Neuron (in vitro differentiated cells): ENCODE results near the gene PM20D1.
"Not testable (repeated sequence)": the region's sequence is repeated elsewhere in the genome, so short reads cannot be mapped to it uniquely, and the experiment has no call there.

Experiments used
- H2AFZ ChIP-seq: one replicate; pipeline ENCODE4 v1.6.1; 2013; ENCODE audit warnings: low read depth, mild to moderate bottlenecking, inconsistent platforms, low read length, moderate library complexity
- H3K27me3 ChIP-seq: one replicate; pipeline ENCODE4 v1.6.1; 2013; ENCODE audit warnings: low read length; ENCODE audit not compliant: insufficient read depth
- H3K36me3 ChIP-seq: one replicate; pipeline ENCODE4 v1.6.1; 2013; ENCODE audit warnings: low read length; ENCODE audit not compliant: insufficient read depth
- H3K4me1 ChIP-seq: one replicate; pipeline ENCODE4 v1.6.1; 2013; ENCODE audit warnings: low read length; ENCODE audit not compliant: insufficient read depth
- H3K4me3 ChIP-seq: 2 replicates; pipeline ENCODE4 v1.5.1; 2013; ENCODE audit warnings: mild to moderate bottlenecking, low read length, moderate library complexity
- H3K9me3 ChIP-seq: one replicate; pipeline ENCODE4 v1.6.1; 2013; ENCODE audit warnings: low read length

PM20D1 gene, protein sequence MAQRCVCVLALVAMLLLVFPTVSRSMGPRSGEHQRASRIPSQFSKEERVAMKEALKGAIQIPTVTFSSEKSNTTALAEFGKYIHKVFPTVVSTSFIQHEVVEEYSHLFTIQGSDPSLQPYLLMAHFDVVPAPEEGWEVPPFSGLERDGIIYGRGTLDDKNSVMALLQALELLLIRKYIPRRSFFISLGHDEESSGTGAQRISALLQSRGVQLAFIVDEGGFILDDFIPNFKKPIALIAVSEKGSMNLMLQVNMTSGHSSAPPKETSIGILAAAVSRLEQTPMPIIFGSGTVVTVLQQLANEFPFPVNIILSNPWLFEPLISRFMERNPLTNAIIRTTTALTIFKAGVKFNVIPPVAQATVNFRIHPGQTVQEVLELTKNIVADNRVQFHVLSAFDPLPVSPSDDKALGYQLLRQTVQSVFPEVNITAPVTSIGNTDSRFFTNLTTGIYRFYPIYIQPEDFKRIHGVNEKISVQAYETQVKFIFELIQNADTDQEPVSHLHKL

DNA sequence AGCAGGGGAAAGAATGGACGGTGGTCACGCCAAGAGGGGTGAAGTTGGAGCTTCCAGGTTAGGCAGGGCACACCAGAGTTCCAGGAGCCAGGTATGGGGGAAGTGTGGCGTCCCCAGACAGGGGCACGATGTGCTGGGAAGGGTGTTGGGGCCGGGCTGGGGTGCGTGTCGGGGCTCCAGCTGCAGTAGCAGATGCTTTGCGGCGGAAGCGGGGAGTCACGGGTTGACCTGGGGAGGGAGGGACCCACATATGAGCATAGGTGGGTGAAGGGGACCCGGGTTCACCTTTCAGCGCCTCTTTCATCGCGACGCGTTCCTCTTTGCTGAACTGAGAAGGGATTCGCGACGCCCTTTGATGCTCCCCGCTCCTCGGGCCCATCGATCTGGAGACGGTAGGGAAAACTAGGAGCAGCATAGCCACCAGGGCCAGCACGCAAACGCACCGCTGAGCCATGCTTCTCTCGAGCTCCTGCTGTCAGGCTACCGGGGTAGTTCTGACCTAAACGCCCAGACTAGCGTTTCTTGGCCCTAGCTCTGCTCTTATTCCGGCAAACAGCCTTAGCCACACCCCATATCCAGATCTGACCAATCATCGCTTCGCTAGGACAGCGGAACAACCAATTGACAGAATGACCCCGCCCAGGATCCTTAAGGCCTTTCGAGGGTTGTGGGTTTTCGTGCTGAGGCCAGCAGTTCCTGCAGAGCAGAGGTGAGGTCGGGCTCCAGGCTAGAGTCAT lies at the start of gene PM20D1:
Gene PM20D1 (minus strand): TSS at position 514 of the 737 bp plus-strand sequence. CDS start 60 bp downstream, at position 454.
- no peaks in the 10 kb centered on the region for H3K27me3 ChIP-seq
- H3K4me3 ChIP-seq = no peak within 1 kb of the TSS
- H3K9me3 ChIP-seq = peaks cover 3% of the 10 kb centered on the region
- H2AFZ ChIP-seq = no peak within 1 kb of the TSS
- H3K36me3 ChIP-seq = no peaks in the 10 kb centered on the region
- H3K4me1 ChIP-seq = no peaks in the 10 kb centered on the region

GRCh38 chr1:205896351-205896750 lies 46.4 kb upstream of the PM20D1 start:
- Histone ChIP-seq H2AFZ (no peak overlapping the region), H3K36me3 (no peaks in the 10 kb centered on the region), H3K9me3 (peaks cover 9% of the 10 kb centered on the region), H3K4me3 (no peak overlapping the region), H3K4me1 (no peaks in the 10 kb centered on the region), H3K27me3 (no peaks in the 10 kb centered on the region)

DNA sequence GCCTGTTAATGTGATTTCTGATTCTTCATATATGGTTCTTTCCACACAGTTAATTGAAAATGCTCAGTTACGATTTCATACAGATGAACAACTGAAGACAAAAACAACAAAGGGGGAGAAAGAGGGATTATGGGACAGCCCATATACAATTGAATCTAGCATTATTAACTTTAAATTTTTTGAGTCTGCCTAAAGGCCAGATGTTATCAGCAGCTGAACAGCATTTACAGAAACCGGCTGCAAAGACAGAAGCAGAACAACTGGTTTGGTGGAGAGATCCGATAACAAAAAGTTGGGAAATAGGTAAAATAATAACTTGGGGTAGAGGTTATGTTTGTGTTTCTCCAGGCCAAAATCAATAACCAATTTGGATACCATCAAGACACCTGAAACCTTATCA lies 44.2 kb upstream of the PM20D1 start:
- not testable (repeated sequence) for H2AFZ ChIP-seq, H3K9me3 ChIP-seq, H3K27me3 ChIP-seq, H3K4me1 ChIP-seq, H3K4me3 ChIP-seq, H3K36me3 ChIP-seq

DNA sequence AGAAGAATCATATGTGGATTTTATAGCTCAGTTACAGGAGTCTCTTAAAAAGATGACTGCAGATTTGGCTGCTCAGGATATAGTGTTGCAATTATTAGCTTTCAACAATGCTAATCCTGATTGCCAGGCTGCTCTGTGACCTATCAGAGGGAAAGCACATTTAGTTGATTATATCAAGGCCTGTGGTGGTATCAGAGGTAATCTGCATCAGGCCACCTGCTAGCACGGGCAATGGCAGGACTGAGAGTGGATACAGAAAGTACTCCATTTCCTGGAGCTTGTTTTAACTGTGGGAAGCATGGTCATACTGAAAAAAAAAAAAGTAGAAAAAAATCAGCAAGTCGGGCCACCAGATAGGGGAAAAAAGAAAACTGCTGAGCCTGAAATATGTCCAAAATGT lies 42.2 kb upstream of the PM20D1 start:
- not testable (repeated sequence) for H3K4me3 ChIP-seq, H3K4me1 ChIP-seq, H3K36me3 ChIP-seq, H3K9me3 ChIP-seq, H3K27me3 ChIP-seq, H2AFZ ChIP-seq

DNA sequence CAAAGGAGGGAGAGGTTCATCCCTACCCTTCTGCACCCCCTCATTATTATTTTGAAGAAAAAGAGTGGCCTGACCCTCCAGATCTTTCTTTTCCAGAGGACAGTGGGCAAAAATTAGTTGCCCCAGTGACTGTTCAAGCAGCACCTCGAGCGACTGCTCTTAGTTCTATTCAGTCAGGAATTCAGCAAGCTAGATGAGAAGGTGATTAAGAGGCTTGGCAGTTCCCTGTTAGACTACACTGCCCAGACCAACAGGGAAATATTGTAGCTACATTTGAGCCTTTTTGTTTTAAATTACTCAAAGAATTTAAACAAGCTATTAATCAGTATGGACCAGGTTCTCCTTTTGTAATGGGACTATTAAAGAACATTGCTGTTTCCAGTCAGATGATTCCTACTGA lies 41.5 kb upstream of the PM20D1 start:
- H2AFZ ChIP-seq, H3K4me3 ChIP-seq, H3K4me1 ChIP-seq, H3K9me3 ChIP-seq, H3K36me3 ChIP-seq, H3K27me3 ChIP-seq: not testable (repeated sequence)

- not testable (repeated sequence) for H3K9me3 ChIP-seq, H3K36me3 ChIP-seq, H3K27me3 ChIP-seq
Measured at GRCh38 chr1:205890631-205891030, 40.7 kb upstream of the PM20D1 start.

DNA sequence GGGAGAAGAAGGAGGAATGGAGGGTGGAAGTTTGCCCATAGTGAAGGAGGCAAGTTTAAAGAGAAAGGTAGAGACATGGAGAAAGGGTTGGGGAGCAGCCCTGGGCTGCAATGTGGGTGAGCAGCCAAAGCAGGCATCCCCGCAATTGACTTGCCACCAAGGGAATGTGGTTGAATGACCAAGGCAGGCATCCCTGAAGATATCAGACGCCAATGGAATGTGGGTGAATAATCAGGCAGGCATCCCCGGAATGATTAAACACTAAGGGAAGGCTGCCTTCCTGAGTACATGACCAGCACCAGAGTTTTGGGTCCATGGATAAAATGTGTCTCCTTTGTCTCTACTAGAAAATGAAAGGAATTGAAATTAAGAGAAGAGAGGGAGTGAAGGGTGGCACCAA lies 39.8 kb upstream of the PM20D1 start:
- not testable (repeated sequence) for H3K4me3 ChIP-seq, H3K36me3 ChIP-seq, H3K4me1 ChIP-seq, H3K27me3 ChIP-seq, H2AFZ ChIP-seq, H3K9me3 ChIP-seq

More at GRCh38 chr1:205890631-205891030, 40.7 kb upstream of the PM20D1 start:
- H3K4me3 ChIP-seq, H2AFZ ChIP-seq, H3K4me1 ChIP-seq: not testable (repeated sequence)

DNA sequence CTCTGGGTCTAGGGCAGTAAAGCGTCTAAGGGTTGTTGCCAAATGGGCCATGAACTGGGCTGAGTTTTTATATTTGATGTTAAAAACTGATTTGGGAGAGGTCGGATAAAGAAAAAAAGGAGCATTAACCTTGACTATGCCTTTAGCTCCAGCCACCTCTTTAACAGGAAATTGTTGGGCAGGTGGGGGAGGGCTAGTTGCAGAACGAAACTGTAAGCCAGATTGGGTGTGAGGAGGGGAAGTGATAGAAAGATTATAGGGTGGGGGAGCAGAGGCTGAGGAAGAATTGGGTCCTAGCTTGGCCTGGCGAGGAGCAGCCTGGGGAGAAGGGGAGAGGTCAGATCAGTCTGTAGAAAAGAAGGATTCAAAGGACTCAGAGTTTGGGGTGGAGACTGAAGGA lies 39.1 kb upstream of the PM20D1 start:
- H3K4me1 ChIP-seq, H3K36me3 ChIP-seq, H3K9me3 ChIP-seq, H3K27me3 ChIP-seq, H3K4me3 ChIP-seq, H2AFZ ChIP-seq: not testable (repeated sequence)

- Histone ChIP-seq H3K4me1 (no peaks in the 10 kb centered on the region), H3K27me3 (no peaks in the 10 kb centered on the region), H3K9me3 (peaks cover 4% of the 10 kb centered on the region), H3K36me3 (no peaks in the 10 kb centered on the region), H3K4me3 (no peak overlapping the region), H2AFZ (no peak overlapping the region)
Measured at GRCh38 chr1:205883792-205884191, 33.9 kb upstream of the PM20D1 start.

GRCh38 chr1:205880923-205881322 lies 31.0 kb upstream of the PM20D1 start:
- H3K9me3 ChIP-seq = peaks cover 4% of the 10 kb centered on the region
- no peaks in the 10 kb centered on the region for H3K36me3 ChIP-seq
- peaks cover 1% of the 10 kb centered on the region for H3K4me1 ChIP-seq
- H3K4me3 ChIP-seq = no peak overlapping the region
- H3K27me3 ChIP-seq = no peaks in the 10 kb centered on the region
- H2AFZ ChIP-seq = no peak overlapping the region

- no peaks in the 10 kb centered on the region for H3K27me3 ChIP-seq
- H3K36me3 ChIP-seq = no peaks in the 10 kb centered on the region
- peaks cover 4% of the 10 kb centered on the region for H3K4me1 ChIP-seq
- no peak overlapping the region for H3K4me3 ChIP-seq
- no peak overlapping the region for H2AFZ ChIP-seq
- H3K9me3 ChIP-seq = peaks cover 4% of the 10 kb centered on the region
Measured at GRCh38 chr1:205879974-205880373, 30.0 kb upstream of the PM20D1 start.

GRCh38 chr1:205878026-205878425 lies 28.1 kb upstream of the PM20D1 start:
- Histone ChIP-seq H3K4me1 (peaks cover 4% of the 10 kb centered on the region), H2AFZ (no peak overlapping the region), H3K9me3 (peaks cover 4% of the 10 kb centered on the region), H3K36me3 (no peaks in the 10 kb centered on the region), H3K27me3 (no peaks in the 10 kb centered on the region), H3K4me3 (no peak overlapping the region)

DNA sequence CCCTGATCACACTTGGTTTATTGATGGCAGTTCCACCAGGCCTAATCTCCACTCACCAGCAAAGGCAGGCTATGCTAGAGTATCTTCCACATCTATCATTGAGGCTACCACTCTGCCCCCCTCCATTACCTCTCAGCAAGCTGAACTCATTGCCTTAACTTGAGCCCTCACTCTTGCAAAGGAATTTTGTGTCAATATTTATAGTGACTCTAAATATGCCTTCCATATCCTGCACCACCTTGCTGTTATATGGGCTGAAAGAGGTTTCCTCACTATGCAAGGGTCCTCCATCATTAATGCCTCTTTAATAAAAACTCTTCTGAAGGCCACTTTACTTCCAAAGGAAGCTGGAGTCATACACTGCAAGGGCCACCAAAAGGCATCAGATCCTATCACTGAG lies 23.2 kb upstream of the PM20D1 start:
- not testable (repeated sequence) for H3K4me3 ChIP-seq, H3K9me3 ChIP-seq, H2AFZ ChIP-seq, H3K36me3 ChIP-seq, H3K27me3 ChIP-seq, H3K4me1 ChIP-seq
